ENCODE data around the gene DLD. TPM values are rescaled to one million over a fixed set of nuclear protein-coding genes. Genes with fewer than 3 reads are reported as not detected.

Gene DLD
- total and polyA plus RNA-seq, 4 donors: 49.4 to 121 (median 67.1) TPM

- no peak overlapping the region for H3K4me3 ChIP-seq (ENCODE audit: low read depth in 1 of 3, low read length in 3 of 3)
- H3K9me3 ChIP-seq (ENCODE audit: control insufficient read depth in 4 of 4, low read length in 3 of 4): no peaks in the 10 kb centered on the region
- TF ChIP-seq EGR1 (IDR thresholded peaks at IDR 0.05; ENCODE audit: low read depth in 2 of 2) (no peak), JUND (IDR thresholded peaks at IDR 0.05) (no peak), FOXA2 (IDR thresholded peaks at IDR 0.05) (no peak), HNF4G (IDR thresholded peaks at IDR 0.05) (no peak), NR2F2 (IDR thresholded peaks at IDR 0.05) (no peak), RXRA (IDR thresholded peaks at IDR 0.05) (no peak), REST (IDR thresholded peaks at IDR 0.05) (no peak), HNF4A (conservative IDR thresholded peaks at IDR 0.05) (no peak), FOXA1 (IDR thresholded peaks at IDR 0.05) (no peak), SP1 (IDR thresholded peaks at IDR 0.05) (no peak), TAF1 (conservative IDR thresholded peaks at IDR 0.05) (no peak), ATF3 (IDR thresholded peaks at IDR 0.05) (no peak), GABPA (IDR thresholded peaks at IDR 0.05 in 1 of 2, conservative IDR thresholded peaks at IDR 0.05 in 1 of 2) (no peak)
- TF ChIP-seq, protein P1, sequence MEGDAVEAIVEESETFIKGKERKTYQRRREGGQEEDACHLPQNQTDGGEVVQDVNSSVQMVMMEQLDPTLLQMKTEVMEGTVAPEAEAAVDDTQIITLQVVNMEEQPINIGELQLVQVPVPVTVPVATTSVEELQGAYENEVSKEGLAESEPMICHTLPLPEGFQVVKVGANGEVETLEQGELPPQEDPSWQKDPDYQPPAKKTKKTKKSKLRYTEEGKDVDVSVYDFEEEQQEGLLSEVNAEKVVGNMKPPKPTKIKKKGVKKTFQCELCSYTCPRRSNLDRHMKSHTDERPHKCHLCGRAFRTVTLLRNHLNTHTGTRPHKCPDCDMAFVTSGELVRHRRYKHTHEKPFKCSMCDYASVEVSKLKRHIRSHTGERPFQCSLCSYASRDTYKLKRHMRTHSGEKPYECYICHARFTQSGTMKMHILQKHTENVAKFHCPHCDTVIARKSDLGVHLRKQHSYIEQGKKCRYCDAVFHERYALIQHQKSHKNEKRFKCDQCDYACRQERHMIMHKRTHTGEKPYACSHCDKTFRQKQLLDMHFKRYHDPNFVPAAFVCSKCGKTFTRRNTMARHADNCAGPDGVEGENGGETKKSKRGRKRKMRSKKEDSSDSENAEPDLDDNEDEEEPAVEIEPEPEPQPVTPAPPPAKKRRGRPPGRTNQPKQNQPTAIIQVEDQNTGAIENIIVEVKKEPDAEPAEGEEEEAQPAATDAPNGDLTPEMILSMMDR (IDR thresholded peaks at IDR 0.05; ENCODE audit: low read depth, low read length, missing input control): no peak
- TF ChIP-seq, protein P2, sequence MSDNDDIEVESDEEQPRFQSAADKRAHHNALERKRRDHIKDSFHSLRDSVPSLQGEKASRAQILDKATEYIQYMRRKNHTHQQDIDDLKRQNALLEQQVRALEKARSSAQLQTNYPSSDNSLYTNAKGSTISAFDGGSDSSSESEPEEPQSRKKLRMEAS (IDR thresholded peaks at IDR 0.05): no peak
- peaks cover 0 to 9% (median 4%) of the 10 kb centered on the region in 4 donors for H3K36me3 ChIP-seq (ENCODE audit: control insufficient read depth in 4 of 4, insufficient read depth in 3 of 4, low read depth in 1 of 4, low read length in 3 of 4)
- peaks cover 0 to 4% (median 0%) of the 10 kb centered on the region in 4 donors for H3K4me1 ChIP-seq (ENCODE audit: control insufficient read depth in 4 of 4, insufficient read depth in 4 of 4, low read length in 3 of 4)
- WGBS: 89% methylated on average over 16 of the region's 16 CpGs
- peak overlapping the region in 1 of 2 donors; percentile 16 for H3K27ac ChIP-seq (ENCODE audit: low read depth in 1 of 2, low read length in 2 of 2)
- H3K27me3 ChIP-seq (ENCODE audit: control insufficient read depth in 4 of 4, insufficient read depth in 4 of 4, low read length in 3 of 4): no peaks in the 10 kb centered on the region
- no peak overlapping the region for H3K9ac ChIP-seq (ENCODE audit: low read depth in 1 of 2, low read length in 2 of 2)
- no peak for DNase-seq (ENCODE audit: low spot score)
Observed at GRCh38 chr7:107939573-107940489, 48.8 kb downstream of the DLD start.

DNA sequence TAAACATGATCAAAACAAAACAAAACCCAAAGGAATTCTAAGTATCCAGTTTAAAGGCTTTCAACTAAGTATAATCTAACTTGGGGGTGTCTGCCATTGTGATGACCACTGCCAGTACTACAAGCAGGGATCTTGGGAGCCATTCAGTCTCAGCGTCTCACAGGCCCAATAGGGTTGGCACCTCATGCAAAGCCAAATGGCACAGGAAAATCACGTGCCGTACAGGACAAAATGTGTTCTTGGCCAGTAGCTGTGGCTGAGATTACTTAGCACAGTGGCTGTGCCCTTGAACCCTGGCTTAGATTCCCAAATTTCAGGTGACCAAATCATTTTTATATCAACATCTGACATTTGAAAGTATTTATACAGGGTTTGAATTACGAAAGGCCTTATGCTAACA lies 50.0 kb downstream of the DLD start:
- TF ChIP-seq, protein P2 (IDR thresholded peaks at IDR 0.05): no peak
- no peak for TF ChIP-seq FOXA1 (IDR thresholded peaks at IDR 0.05)
- TF ChIP-seq YY1 (IDR thresholded peaks at IDR 0.05): no peak
- TF ChIP-seq EGR1 (IDR thresholded peaks at IDR 0.05; ENCODE audit: low read depth in 2 of 2): no peak
- no peak for TF ChIP-seq RXRA (IDR thresholded peaks at IDR 0.05)
- TF ChIP-seq SP1 (IDR thresholded peaks at IDR 0.05): no peak
- peaks cover 0 to 4% (median 0%) of the 10 kb centered on the region in 4 donors for H3K4me1 ChIP-seq (ENCODE audit: control insufficient read depth in 4 of 4, insufficient read depth in 4 of 4, low read length in 3 of 4)
- H3K27ac ChIP-seq (ENCODE audit: low read depth in 1 of 2, low read length in 2 of 2): no peak overlapping the region
- 92% methylated on average over 4 of the region's 4 CpGs for WGBS
- no peaks in the 10 kb centered on the region for H3K27me3 ChIP-seq (ENCODE audit: control insufficient read depth in 4 of 4, insufficient read depth in 4 of 4, low read length in 3 of 4)
- peaks cover 0 to 9% (median 4%) of the 10 kb centered on the region in 4 donors for H3K36me3 ChIP-seq (ENCODE audit: control insufficient read depth in 4 of 4, insufficient read depth in 3 of 4, low read depth in 1 of 4, low read length in 3 of 4)
- H3K9ac ChIP-seq (ENCODE audit: low read depth in 1 of 2, low read length in 2 of 2): no peak overlapping the region
- no peak for DNase-seq (ENCODE audit: low spot score)
- H3K9me3 ChIP-seq (ENCODE audit: control insufficient read depth in 4 of 4, low read length in 3 of 4): no peaks in the 10 kb centered on the region
- no peak overlapping the region for H3K4me3 ChIP-seq (ENCODE audit: low read depth in 1 of 3, low read length in 3 of 3)

Measured in liver (tissue), 9 donors.